RWPE1 (cell line): Measurements from ENCODE around the gene ACTA1.

ENCODE experiments used
- CTCF ChIA-PET: fragments of 350-600 bp; sonication (Branson Sonifier 250); formaldehyde crosslinking; extraction: SDS; loops from one replicate; lab custom pipeline; 2021; lab: Yijun Ruan, JAX
- POLR2A ChIA-PET: fragments of 400-600 bp; formaldehyde crosslinking; extraction: SDS; loops from one replicate; lab custom pipeline; 2020; ENCODE audit warnings: antibody characterized with exemption; ENCODE audit not compliant: low non-redundant PET; lab: Yijun Ruan, JAX
- DNase-seq: peaks from one replicate; pipeline ENCODE4 v3.0.0; 2012; ENCODE audit warnings: low spot score
- H3K27ac ChIP-seq: fragments of 450-650 bp; 2 replicates; pipeline ENCODE4 v1.5.1; 2017
- TF ChIP-seq, protein P1 (sequence below): fragments of 450-650 bp; conservative IDR thresholded peaks from 2 replicates; pipeline ENCODE4 v1.5.1; 2017; ENCODE audit warnings: low read depth, mild to moderate bottlenecking

ACTA1 gene

DNA sequence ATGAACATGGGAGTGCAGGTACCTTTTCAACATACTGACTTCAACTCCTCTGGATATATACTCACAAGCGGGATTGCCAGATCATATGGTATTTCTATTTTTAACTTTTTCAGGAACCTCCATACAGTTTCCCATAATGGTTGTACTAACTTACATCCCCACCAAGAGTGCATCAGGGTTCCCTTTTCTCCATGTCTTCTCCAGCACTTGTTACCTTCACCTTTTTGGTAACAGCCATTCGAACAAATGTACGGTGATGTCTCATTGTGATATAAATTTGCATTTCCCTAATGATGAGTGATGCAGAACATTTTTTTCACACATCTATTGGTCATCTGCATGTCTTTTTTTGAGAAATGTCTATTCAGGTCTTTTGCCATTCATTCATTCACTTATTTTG, 25.9 kb upstream of the ACTA1 start:
- DNase-seq = no peak
- ChIA-PET CTCF (no interaction called here), POLR2A (no interaction called here)
- TF ChIP-seq, protein P1, sequence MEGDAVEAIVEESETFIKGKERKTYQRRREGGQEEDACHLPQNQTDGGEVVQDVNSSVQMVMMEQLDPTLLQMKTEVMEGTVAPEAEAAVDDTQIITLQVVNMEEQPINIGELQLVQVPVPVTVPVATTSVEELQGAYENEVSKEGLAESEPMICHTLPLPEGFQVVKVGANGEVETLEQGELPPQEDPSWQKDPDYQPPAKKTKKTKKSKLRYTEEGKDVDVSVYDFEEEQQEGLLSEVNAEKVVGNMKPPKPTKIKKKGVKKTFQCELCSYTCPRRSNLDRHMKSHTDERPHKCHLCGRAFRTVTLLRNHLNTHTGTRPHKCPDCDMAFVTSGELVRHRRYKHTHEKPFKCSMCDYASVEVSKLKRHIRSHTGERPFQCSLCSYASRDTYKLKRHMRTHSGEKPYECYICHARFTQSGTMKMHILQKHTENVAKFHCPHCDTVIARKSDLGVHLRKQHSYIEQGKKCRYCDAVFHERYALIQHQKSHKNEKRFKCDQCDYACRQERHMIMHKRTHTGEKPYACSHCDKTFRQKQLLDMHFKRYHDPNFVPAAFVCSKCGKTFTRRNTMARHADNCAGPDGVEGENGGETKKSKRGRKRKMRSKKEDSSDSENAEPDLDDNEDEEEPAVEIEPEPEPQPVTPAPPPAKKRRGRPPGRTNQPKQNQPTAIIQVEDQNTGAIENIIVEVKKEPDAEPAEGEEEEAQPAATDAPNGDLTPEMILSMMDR = no peak
- H3K27ac ChIP-seq = no peak overlapping the region

DNA sequence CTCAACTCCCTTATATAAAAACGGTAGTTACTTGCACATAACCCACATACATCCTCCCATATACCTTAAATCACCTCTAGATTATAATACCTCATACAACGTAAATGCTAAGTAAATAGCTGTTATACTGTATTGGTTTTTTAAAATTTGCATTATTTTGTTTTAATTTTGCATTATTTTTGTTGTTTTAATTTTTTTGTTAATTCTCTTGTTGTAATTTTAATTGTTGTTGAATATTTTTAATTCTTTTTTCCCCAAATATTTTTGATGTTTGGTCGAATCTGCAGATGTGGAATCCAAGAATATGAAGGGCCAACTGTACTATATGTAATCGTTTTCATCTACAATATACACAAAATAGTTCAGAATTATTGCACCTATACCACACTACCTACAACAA, 23.5 kb upstream of the ACTA1 start:
- H3K27ac ChIP-seq = no peak overlapping the region
- ChIA-PET POLR2A (no interaction called here), CTCF (no interaction called here)
- DNase-seq = no peak
- TF ChIP-seq, protein P1 = no peak

DNA sequence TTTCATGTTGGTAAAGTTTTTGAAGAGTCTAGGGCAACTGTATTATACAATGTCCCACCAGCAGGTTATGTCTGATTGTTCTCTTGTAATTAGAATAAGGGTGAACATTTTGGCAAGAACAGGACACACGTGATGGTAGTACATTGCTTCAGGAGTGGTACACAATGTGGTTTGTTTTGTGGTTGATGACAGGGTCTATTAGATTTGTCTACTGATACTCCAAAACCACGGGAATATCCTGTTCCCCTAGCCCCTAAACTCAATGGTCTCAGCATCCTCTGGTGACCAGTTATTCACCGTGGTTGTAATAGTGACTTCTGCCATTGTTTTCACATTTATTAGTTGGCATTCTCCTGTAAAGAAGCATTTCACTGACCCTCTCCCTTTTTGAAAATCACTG, 22.1 kb upstream of the ACTA1 start:
- TF ChIP-seq, protein P1 = no peak
- no peak overlapping the region for H3K27ac ChIP-seq
- DNase-seq = no peak
- ChIA-PET CTCF (no interaction called here), POLR2A (no interaction called here)

DNA sequence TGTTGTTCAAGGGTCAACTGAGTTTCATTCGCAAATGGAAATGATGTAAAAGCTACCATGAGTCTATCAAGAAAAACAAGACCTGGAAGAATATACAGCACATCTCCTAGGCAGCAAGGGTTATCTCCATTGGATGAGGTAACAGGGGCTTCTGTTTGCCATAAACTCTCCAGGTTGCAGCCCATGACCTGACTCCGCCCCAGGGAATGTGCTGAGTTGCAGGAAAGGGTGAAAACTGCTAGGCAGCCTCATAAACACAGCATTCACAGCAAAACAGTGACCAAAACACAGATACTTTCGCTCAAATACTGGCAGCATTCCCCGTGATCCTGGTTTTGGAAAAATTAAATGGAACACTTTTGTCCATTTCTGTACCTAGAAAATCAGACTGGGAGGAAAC, 20.2 kb upstream of the ACTA1 start:
- CTCF ChIA-PET = no interaction called here
- TF ChIP-seq, protein P1 = no peak
- no peak overlapping the region for H3K27ac ChIP-seq
- DNase-seq = no peak
- POLR2A ChIA-PET = no interaction called here

DNA sequence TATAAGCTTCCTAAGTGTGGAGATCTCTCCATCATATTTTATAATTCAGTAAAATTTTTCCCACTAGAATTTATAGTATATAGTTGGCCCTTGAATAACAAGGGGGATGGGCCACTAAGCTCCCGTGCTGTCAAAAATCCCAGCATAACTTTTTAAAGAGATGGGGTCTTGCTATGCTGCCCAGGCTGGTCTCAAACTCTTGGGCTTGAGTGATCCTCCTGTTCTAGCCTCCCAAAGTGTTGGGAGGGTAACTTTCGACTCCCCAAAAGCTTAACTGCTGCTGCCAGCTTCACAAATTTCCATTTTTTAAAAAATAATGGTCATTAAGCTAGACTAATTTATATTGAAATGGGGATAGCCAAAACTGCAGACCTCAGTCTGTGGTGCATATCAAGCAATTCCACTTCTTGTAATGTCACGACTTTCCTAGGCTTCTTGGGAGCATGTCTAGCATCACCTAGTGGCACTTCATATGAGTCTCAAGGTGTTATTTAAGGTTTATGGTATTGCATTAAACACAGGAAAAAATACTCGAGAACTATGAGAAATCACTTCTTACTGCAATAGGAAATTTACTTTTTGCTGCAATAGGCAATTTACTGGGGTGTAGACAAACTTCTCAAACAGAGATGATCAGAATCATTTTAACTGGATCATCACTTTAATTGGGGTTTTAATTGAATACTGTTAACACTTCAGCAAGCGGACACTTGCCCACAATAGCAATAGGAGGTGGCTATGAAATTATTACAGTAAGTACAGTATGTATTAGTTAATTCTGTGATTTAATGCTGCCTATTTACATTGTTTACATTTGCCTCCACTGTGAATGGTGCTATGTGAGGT, 19.3 kb upstream of the ACTA1 start:
- DNase-seq = no peak

DNA sequence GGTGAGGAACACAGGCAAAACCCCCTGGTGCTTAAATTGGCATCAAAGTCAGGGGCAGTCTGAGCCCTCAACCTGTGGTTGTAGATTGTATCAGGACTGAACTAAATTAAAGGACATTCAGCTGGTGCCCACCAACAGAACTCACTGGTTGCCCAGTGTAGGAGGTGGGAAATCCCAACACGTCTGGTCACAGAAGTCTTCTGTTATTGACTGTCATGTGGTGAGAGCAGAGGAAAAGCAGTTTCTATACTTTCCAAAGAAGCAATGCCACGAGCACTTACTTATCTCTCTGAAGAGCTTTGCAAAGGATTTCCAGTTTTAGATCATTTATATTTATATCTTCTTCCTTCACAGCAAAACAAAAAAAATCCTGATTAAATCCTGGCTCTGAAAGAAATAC, 15.0 kb upstream of the ACTA1 start:
- CTCF ChIA-PET = no interaction called here
- POLR2A ChIA-PET = no interaction called here
- H3K27ac ChIP-seq = no peak overlapping the region
- no peak for DNase-seq
- TF ChIP-seq, protein P1 = no peak

More for the DNA sequence above, 19.3 kb upstream of the ACTA1 start:
- TF ChIP-seq, protein P1 = peak; percentile 56
- ChIA-PET POLR2A (no interaction called here), CTCF (interaction anchor here (0.7 to 1.1 kb wide), 3 partner anchors 23 to 195 kb away, joined by 3 to 5 read pairs (median 3); no protein-coding TSS in a partner anchor)
- no peak overlapping the region for H3K27ac ChIP-seq
